ENCODE results near the gene NCOA6. TPM values are rescaled to one million over a fixed set of nuclear protein-coding genes. Genes with fewer than 3 reads are reported as not detected.

NCOA6 gene
- total and polyA plus RNA-seq, 2 donors (not counting 1 experiment from before 2014, with no cell fraction given), result 8.1 to 12.0 TPM

DNA sequence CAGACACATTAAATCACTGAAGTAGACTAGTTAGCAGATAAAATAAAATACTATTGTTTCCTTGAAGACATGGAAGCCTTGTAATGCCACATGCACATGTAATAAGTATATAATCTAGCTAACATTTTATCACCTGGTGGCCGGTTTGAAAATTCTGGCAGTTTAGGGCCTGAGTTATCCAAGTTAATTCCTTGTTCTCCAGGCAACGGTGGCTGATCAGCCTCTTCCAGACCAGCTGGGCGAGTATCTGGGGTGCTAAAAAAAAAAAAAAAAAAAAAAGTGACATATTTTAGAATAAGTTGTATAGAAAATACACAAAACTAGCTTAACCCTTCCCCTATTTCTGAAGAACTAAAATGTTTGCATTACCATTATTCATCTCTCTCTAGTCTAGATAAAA is 78.8 kb downstream of the NCOA6 start:
- TF ChIP-seq, protein P1, sequence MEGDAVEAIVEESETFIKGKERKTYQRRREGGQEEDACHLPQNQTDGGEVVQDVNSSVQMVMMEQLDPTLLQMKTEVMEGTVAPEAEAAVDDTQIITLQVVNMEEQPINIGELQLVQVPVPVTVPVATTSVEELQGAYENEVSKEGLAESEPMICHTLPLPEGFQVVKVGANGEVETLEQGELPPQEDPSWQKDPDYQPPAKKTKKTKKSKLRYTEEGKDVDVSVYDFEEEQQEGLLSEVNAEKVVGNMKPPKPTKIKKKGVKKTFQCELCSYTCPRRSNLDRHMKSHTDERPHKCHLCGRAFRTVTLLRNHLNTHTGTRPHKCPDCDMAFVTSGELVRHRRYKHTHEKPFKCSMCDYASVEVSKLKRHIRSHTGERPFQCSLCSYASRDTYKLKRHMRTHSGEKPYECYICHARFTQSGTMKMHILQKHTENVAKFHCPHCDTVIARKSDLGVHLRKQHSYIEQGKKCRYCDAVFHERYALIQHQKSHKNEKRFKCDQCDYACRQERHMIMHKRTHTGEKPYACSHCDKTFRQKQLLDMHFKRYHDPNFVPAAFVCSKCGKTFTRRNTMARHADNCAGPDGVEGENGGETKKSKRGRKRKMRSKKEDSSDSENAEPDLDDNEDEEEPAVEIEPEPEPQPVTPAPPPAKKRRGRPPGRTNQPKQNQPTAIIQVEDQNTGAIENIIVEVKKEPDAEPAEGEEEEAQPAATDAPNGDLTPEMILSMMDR (conservative IDR thresholded peaks at IDR 0.05 in 1 of 2, IDR thresholded peaks at IDR 0.05 in 1 of 2; ENCODE audit: low read depth in 1 of 2, low read length in 2 of 2), result no peak
- no peak overlapping the region for H3K27ac ChIP-seq (ENCODE audit: insufficient read depth, low read length)
- no peak overlapping the region for H3K9ac ChIP-seq (ENCODE audit: insufficient read depth, low read length)
- no peaks in the 10 kb centered on the region for H3K27me3 ChIP-seq (ENCODE audit: control insufficient read depth, insufficient read depth, low read length)
- no peak overlapping the region for H2AFZ ChIP-seq (ENCODE audit: low read length)
- peaks cover 13% of the 10 kb centered on the region for H3K36me3 ChIP-seq (ENCODE audit: control insufficient read depth, insufficient read depth, low read length)
- no peak overlapping the region for H3K4me2 ChIP-seq (ENCODE audit: extremely low read depth, insufficient read depth, low read length)
- H3K9me3 ChIP-seq (ENCODE audit: control insufficient read depth, insufficient read depth, low read depth, low read length), result no peaks in the 10 kb centered on the region
- H3K4me1 ChIP-seq (ENCODE audit: control insufficient read depth, extremely low read depth, insufficient read depth, low read length), result no peaks in the 10 kb centered on the region
- no peaks in the 10 kb centered on the region for H4K20me1 ChIP-seq (ENCODE audit: control insufficient read depth, extremely low read depth, insufficient read depth, low read length)
- no peak overlapping the region for H3K4me3 ChIP-seq (replicated peaks in 1 of 4; ENCODE audit: control extremely low read depth in 1 of 4, insufficient read depth in 1 of 4, low read depth in 3 of 4, low read length in 4 of 4)
- H3K79me2 ChIP-seq (ENCODE audit: control insufficient read depth, insufficient read depth, low read length), result no peaks in the 10 kb centered on the region
- no peak for DNase-seq (ENCODE audit: low read depth in 2 of 2)

DNA sequence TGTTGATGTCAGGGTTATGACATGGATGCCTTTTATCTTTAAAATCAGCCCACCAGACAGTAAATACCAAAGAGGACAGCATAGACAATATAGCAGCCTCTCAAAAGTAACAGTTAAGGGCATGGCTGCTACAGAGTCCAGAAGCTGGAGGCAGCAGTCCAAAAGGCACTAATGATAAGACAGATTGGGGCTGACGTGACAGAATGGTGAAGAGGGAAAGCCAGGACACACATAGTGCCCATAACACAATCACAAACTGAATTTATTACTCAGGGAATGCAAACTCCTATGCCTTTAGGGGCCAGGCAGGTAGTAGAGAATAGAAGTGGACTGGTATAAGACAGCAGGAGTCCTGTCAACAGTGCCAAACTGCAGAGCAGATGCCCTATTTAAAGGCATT is 80.6 kb downstream of the NCOA6 start:
- H4K20me1 ChIP-seq (ENCODE audit: control insufficient read depth, extremely low read depth, insufficient read depth, low read length), result no peaks in the 10 kb centered on the region
- TF ChIP-seq, protein P1 (conservative IDR thresholded peaks at IDR 0.05 in 1 of 2, IDR thresholded peaks at IDR 0.05 in 1 of 2; ENCODE audit: low read depth in 1 of 2, low read length in 2 of 2), result no peak
- TF ChIP-seq EZH2 (IDR thresholded peaks at IDR 0.05; ENCODE audit: low read length, missing control alignments), result no peak
- no peaks in the 10 kb centered on the region for H3K79me2 ChIP-seq (ENCODE audit: control insufficient read depth, insufficient read depth, low read length)
- no peaks in the 10 kb centered on the region for H3K9me3 ChIP-seq (ENCODE audit: control insufficient read depth, insufficient read depth, low read depth, low read length)
- H3K36me3 ChIP-seq (ENCODE audit: control insufficient read depth, insufficient read depth, low read length), result peaks cover 17% of the 10 kb centered on the region
- no peak overlapping the region for H3K4me2 ChIP-seq (ENCODE audit: extremely low read depth, insufficient read depth, low read length)
- H2AFZ ChIP-seq (ENCODE audit: low read length), result no peak overlapping the region
- H3K4me3 ChIP-seq (replicated peaks in 1 of 4; ENCODE audit: control extremely low read depth in 1 of 4, insufficient read depth in 1 of 4, low read depth in 3 of 4, low read length in 4 of 4), result no peak overlapping the region
- H3K27me3 ChIP-seq (ENCODE audit: control insufficient read depth, insufficient read depth, low read length), result no peaks in the 10 kb centered on the region
- no peak for DNase-seq (ENCODE audit: low read depth in 2 of 2)
- H3K9ac ChIP-seq (ENCODE audit: insufficient read depth, low read length), result no peak overlapping the region
- H3K27ac ChIP-seq (ENCODE audit: insufficient read depth, low read length), result no peak overlapping the region
- no peaks in the 10 kb centered on the region for H3K4me1 ChIP-seq (ENCODE audit: control insufficient read depth, extremely low read depth, insufficient read depth, low read length)

DNA sequence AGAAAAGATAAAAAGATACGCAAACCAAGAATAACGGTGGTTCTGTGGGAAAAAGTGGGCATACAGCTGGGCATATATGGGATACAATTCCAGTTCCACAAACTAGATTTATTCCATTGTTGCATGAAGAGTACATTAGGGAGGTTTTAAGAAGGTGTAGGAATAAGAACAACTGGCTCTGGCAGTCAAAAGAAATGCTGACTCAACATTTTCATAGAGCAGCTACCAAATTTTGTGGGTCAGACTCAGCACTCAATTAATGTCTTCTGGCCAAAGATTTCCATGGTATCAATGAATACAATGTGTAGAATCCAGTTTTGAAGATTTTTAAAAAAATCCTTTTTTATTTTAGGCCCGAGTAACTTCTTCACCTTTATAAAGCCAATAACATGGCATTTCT is 81.1 kb downstream of the NCOA6 start:
- Histone ChIP-seq H3K4me1 (ENCODE audit: control insufficient read depth, extremely low read depth, insufficient read depth, low read length) (no peaks in the 10 kb centered on the region), H3K9me3 (ENCODE audit: control insufficient read depth, insufficient read depth, low read depth, low read length) (no peaks in the 10 kb centered on the region), H4K20me1 (ENCODE audit: control insufficient read depth, extremely low read depth, insufficient read depth, low read length) (no peaks in the 10 kb centered on the region), H3K36me3 (ENCODE audit: control insufficient read depth, insufficient read depth, low read length) (peaks cover 13% of the 10 kb centered on the region), H3K9ac (ENCODE audit: insufficient read depth, low read length) (no peak overlapping the region), H3K4me2 (ENCODE audit: extremely low read depth, insufficient read depth, low read length) (no peak overlapping the region), H2AFZ (ENCODE audit: low read length) (no peak overlapping the region), H3K27ac (ENCODE audit: insufficient read depth, low read length) (no peak overlapping the region), H3K4me3 (replicated peaks in 1 of 4; ENCODE audit: control extremely low read depth in 1 of 4, insufficient read depth in 1 of 4, low read depth in 3 of 4, low read length in 4 of 4) (no peak overlapping the region), H3K79me2 (ENCODE audit: control insufficient read depth, insufficient read depth, low read length) (no peaks in the 10 kb centered on the region), H3K27me3 (ENCODE audit: control insufficient read depth, insufficient read depth, low read length) (no peaks in the 10 kb centered on the region)
- DNase-seq (ENCODE audit: low read depth in 2 of 2), result no peak
- no peak for TF ChIP-seq EZH2 (IDR thresholded peaks at IDR 0.05; ENCODE audit: low read length, missing control alignments)
- TF ChIP-seq, protein P1 (conservative IDR thresholded peaks at IDR 0.05 in 1 of 2, IDR thresholded peaks at IDR 0.05 in 1 of 2; ENCODE audit: low read depth in 1 of 2, low read length in 2 of 2), result no peak
